HG03097 (cell line): Measurements from ENCODE around the gene HMOX2.

ENCODE experiments used
- ATAC-seq: cut with Tn5 transposase; IDR thresholded peaks from one replicate; pipeline ENCODE4 v1.9.1; 2021; ENCODE audit not compliant: unreplicated experiment, low FRiP score

Gene HMOX2

GRCh38 chr16:4463522-4464163, 12.6 kb upstream of the HMOX2 start:
- no peak for ATAC-seq

GRCh38 chr16:4465977-4466779, 10.0 kb upstream of the HMOX2 start:
- no peak for ATAC-seq

DNA sequence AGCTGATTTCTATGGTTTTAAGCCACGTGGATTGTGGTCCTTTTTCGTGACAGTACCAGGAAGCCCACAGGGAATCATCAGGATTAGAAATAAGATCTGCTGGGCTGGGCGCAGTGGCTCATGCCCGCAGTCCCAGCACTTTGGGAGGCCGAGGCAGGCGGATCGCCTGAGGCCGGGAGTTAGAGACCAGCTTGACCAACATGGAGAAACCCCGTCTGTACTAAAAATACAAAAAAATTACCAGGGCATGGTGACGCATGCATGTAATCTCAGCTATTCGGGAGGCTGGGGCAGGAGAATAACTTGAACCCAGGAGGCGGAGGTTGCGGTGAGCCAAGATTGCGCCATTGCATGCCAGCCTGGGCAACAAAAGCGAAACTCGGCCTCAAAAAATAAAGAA, 8.3 kb upstream of the HMOX2 start:
- no peak for ATAC-seq

DNA sequence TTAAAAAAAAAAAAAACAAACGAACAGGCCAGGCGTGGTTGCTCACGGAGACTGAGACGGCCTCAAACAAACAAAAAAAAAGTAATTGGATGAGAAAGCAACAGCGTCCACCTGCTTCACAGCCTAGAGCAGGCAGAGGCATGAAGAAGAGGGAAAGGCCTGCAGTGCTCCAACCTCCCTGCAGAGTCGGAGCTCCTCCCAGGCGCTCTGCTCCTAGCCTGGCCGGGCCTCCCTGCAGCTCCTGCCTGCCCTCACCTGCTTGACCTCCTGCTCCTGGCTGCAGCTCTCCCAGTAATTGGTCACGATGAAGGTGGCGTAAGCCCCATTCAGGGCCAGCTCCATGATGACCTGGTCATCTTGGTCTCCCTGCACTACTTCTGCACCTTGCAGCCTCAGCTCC, 7.2 kb upstream of the HMOX2 start:
- ATAC-seq, result no peak

- ATAC-seq, result no peak
These were observed 4.3 kb upstream of the HMOX2 start for GRCh38 chr16:4471869-4472268.

DNA sequence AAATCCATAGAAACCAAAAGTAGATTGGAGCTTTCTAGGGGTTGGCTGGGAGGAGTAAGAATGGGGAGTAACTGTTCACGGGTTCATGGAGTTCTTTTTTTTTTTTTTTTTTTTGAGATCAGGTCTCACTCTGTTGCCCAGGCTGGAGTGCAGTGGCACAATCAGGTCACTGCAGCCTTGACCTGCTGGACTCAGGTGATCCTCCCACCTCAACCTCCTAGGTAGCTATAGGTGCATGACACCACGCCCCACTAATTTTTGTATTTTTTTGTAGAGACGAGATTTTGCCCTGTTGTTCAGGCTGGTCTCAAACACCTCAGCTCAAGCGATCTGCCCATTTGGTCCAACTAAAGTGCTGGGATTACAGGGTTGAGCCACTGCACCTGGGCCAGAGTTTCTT, 3.3 kb upstream of the HMOX2 start:
- ATAC-seq, result no peak

DNA sequence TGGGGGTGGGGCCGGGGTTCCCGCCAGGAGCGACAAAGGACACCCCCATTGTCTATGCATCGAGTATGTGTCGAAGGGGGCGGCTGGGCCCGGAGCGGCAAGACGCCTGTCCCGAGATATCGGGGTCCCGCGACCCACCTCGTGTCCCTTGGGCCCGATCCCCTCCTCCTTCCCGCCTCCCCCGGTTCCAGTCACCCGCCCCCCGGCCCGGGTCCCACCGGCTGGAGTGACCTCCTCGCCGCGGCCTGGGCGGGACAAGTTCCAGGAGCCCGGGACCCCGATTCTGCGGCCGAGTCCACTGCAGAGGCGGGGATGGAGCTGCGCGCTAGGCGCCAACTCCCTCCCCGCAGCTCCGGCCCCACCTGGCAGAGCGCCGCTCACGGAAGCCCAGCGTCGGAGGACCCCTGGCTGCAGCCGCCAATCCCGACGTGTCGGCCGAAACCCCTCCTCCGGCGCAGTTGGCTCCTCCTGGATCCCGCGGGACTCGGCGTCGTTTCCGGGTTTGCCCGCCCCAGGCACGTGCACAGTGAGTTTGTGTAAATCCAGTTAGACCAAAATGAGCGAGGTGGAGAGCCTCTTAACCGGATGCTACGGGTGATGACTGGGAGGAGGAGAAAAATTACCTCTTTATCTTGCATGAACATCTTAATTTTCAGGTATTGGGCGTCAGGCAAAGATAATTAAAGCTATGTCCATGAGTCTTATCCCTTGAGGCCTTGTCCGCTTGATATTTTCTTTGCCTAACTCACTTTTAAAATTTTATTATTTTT, 1.8 kb upstream of the HMOX2 start, which contains the start of gene NMRAL1:
Gene NMRAL1, minus strand, starts transcription at position 434 of the 770 bp plus-strand sequence. CDS start 493 bp downstream, outside the sequence.
- ATAC-seq, result no peak

DNA sequence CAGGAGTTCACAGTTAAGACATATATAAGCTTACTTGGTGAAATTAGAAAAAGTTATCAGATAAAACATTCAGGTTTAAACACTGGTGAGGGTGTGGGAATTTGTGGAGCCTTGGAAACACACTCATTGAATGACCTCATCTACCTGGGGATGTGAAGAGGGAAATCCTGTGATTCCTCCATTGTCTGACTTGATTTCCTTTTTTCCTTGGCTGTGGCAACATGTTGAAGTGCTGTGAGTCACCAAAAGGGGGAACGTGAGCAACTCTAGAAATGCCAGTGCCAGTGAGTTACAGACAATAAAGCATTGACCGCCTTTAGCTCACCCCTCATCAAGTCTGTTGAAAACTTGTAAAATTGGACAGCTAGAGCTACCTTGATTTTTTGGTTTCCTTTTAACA, 1.8 kb downstream of the HMOX2 start:
- ATAC-seq, result no peak

DNA sequence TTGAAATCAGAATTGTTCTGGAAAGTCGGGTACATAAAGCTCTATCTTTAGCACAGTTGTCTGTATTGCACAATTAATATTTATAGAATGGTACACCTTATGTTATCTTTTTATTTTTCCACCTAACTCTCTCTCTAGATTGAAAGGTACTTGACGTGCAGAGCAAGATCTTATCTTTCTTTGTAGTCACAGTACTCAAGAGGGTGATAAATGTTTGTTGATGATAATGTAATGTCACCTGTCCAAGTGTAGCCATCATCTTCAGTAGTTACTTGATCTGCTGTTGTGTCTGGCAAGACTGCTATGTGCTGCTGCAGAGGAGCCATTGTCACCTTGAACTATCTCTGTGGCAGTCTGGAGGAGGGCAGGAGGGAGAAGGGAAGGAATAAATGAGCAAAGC, 5.3 kb downstream of the HMOX2 start:
- no peak for ATAC-seq

- ATAC-seq, result no peak
These were observed 5.8 kb downstream of the HMOX2 start for GRCh38 chr16:4481963-4482362.

DNA sequence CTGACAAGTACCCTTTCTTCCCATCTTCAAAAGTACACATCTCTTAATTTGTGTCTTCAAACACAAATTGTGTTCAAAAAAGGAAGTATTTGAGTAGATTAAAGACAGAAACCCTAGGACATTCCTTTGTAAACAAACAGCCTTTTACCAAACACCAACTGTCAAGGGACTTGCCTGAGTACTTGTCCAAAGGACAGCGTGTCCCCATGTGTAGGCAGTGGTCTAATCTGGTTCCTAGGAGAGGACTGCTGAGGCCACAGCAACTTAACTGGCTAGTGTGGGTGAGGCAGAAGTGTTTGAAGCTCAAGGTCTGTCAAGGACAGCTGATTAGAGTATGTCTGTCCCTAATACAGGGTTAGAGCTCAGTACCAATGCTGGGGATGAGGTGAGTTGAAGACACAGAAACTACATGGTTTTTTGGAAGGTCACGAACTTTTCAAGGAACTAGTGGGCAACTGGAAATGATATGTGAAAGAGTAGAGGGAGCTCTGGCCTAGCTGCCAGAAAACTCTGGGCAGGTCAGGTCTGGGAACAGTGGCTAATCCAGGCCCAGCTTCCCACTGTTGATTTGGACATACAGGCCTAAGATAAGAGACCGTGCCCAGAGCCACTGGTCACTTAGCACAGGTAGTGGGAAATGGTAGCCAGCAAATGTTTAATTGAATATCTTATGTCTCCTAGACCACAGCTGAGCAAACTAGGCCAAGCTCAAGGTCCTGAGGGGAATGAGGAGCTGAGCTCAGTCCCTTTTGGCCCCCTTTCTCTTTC, 10.1 kb downstream of the HMOX2 start:
- ATAC-seq, result no peak

GRCh38 chr16:4487955-4488498, 11.8 kb downstream of the HMOX2 start:
- no peak for ATAC-seq

DNA sequence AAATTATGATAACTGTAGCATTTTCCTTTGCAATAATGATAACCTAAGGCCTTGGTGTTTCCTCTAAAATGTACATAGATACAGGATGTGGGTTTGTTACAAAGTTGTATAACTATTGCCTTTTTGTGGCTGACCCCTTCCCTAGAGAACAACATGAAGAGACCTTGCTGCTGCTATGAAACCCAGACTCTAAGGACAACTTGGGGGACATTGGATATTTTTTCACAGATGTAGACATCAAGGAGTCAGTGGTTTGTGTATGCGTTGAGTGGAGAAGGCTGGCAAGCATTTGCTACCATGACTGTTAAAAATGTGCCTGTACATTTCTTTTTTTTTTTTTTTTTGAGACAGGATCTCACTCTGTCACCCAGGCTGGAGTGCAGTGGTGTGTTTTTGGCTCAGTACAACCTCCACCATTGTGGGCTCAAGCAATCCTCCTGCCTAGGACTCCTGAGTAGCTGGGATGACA, 12.3 kb downstream of the HMOX2 start:
- no peak for ATAC-seq

- no peak for ATAC-seq
These were observed 12.8 kb downstream of the HMOX2 start for GRCh38 chr16:4489030-4489429.

DNA sequence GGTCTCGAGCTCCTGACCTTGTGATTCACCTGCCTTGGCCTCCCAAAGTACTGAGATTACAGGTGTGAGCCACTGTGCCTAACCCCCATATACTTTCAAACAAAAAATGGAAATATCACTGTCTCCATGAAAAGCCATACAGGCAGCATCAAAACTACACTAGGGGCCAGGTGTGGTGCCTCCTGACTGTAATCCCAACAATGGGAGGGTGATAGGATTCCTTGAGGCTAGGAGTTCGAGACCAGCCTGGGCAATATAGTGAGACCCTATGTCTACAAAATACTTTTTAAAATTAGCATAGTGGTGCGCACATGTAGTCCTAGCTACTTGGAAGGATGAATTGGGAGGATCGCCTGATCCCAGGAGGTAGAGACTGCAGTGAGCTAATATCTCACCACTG, 15.7 kb downstream of the HMOX2 start:
- ATAC-seq, result no peak

- ATAC-seq, result no peak
These were observed 18.7 kb downstream of the HMOX2 start for GRCh38 chr16:4494746-4495490.

GRCh38 chr16:4495766-4496165, 19.6 kb downstream of the HMOX2 start:
- ATAC-seq, result no peak

- ATAC-seq, result no peak
These were observed 20.1 kb downstream of the HMOX2 start for GRCh38 chr16:4496305-4496704.

DNA sequence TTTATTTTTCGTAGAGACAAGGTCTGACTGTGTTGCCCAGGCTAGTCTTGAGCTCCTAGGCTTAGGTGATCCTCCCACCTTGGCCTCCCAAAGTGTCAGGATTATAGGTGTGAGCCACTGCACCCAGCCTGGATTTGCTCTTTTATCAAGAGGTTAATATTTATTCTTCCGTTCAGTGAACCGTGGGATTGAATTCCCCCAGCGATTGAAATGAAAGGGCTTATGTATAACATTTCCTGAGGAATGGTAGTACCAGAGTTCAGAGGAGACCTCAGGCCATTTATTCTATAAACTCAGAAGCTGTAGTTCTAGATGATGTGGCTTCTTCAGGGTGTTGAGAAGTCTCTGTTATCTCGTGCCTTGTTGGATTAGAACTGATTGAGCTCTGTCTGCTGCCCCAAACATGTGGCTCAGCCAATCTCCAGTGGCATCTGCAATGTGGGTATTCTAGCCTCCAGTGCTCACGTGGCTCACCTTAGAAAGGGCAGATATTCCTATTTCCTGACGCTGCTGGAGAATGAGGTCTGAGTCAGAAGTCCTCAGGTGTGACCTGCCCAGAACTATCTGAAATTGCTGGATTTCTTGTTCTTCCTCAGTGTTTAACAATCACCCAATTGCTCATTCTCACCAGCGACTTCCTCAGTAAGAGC, 22.5 kb downstream of the HMOX2 start:
- no peak for ATAC-seq
